ENCODE data around the gene ZSWIM5.
A peak's percentile ranks its signal among the peaks of the same experiment; 100 is the strongest.

The ZSWIM5 gene

GRCh38 chr1:45016090-45016697, 190.2 kb downstream of the ZSWIM5 start:
- no peak for TF ChIP-seq CTCF (conservative IDR thresholded peaks at IDR 0.05; ENCODE audit: low read depth, low read length)
- no peak overlapping the region for H3K4me3 ChIP-seq (ENCODE audit: low read depth, low read length)
- DNase-seq (ENCODE audit: low read depth), result no peak

- no peak for DNase-seq (ENCODE audit: low read depth)
- no peak for TF ChIP-seq CTCF (conservative IDR thresholded peaks at IDR 0.05; ENCODE audit: low read depth, low read length)
- H3K4me3 ChIP-seq (ENCODE audit: low read depth, low read length), result no peak overlapping the region
These were observed 190.7 kb downstream of the ZSWIM5 start for GRCh38 chr1:45015683-45016082.

GRCh38 chr1:45014321-45015028, 191.9 kb downstream of the ZSWIM5 start:
- peak; percentile 94 for DNase-seq (ENCODE audit: low read depth)
- TF ChIP-seq CTCF (conservative IDR thresholded peaks at IDR 0.05; ENCODE audit: low read depth, low read length), result peak; percentile 97
- no peak overlapping the region for H3K4me3 ChIP-seq (ENCODE audit: low read depth, low read length)

GRCh38 chr1:45013551-45014209, 192.7 kb downstream of the ZSWIM5 start:
- no peak overlapping the region for H3K4me3 ChIP-seq (ENCODE audit: low read depth, low read length)
- DNase-seq (ENCODE audit: low read depth), result no peak

GRCh38 chr1:45012639-45013278, 193.6 kb downstream of the ZSWIM5 start:
- peak; percentile 63 for DNase-seq (ENCODE audit: low read depth)
- no peak for TF ChIP-seq CTCF (conservative IDR thresholded peaks at IDR 0.05; ENCODE audit: low read depth, low read length)
- H3K4me3 ChIP-seq (ENCODE audit: low read depth, low read length), result peak overlapping the region; percentile 68

More at GRCh38 chr1:45013551-45014209, 192.7 kb downstream of the ZSWIM5 start:
- no peak for TF ChIP-seq CTCF (conservative IDR thresholded peaks at IDR 0.05; ENCODE audit: low read depth, low read length)

- DNase-seq (ENCODE audit: low read depth), result peak; percentile 99
- no peak for TF ChIP-seq CTCF (conservative IDR thresholded peaks at IDR 0.05; ENCODE audit: low read depth, low read length)
- peak within 1 kb of the TSS; percentile 89 for H3K4me3 ChIP-seq (ENCODE audit: low read depth, low read length)
These were observed 194.4 kb downstream of the ZSWIM5 start, which contains the start of gene UROD for GRCh38 chr1:45011837-45012638. TSS of gene UROD (plus strand) at chr1:45012254. CDS start at chr1:45012266, 12 bp downstream.
